Measurements from ENCODE around the gene PRPF6. TPM values are rescaled to one million over a fixed set of nuclear protein-coding genes. Genes with fewer than 3 reads are reported as not detected.

The PRPF6 gene
- total and polyA plus RNA-seq, 2 of the 13 experiments (the other 11 are each of a cell fraction or from before 2014, with no cell fraction given): 63.7 to 101 TPM

- TF ChIP-seq RBM22 (optimal IDR thresholded peaks at IDR 0.05; ENCODE audit: low read length): peak; percentile 11
- no peak for TF ChIP-seq ZBTB7B (CRISPR knock-in tag; IDR thresholded peaks at IDR 0.05)
- peak; percentile 3; the same call in 1 of the 2 replicates for TF ChIP-seq SPEN (CRISPR knock-in tag; IDR thresholded peaks at IDR 0.05; ENCODE audit: low read depth)
- peak in 1 of 2 experiments; percentile 57; a peak in 2 of 4 replicates for TF ChIP-seq POLR2A (IDR thresholded peaks at IDR 0.05; ENCODE audit: insufficient read depth in 1 of 2, low read depth in 2 of 2, low read length in 2 of 2)
- no peak for TF ChIP-seq TBL1XR1 (IDR thresholded peaks at IDR 0.05; ENCODE audit: borderline replicate concordance, low read length, partially characterized antibody)
- no peak for TF ChIP-seq TBP (CRISPR knock-in tag; IDR thresholded peaks at IDR 0.05)
- TF ChIP-seq HNRNPLL (IDR thresholded peaks at IDR 0.05; ENCODE audit: low read depth, low read length, poor library complexity, severe bottlenecking): peak; percentile 27
- TF ChIP-seq AHR (CRISPR knock-in tag; IDR thresholded peaks at IDR 0.05): no peak
- TF ChIP-seq ZNF644 (CRISPR knock-in tag; IDR thresholded peaks at IDR 0.05; ENCODE audit: low read depth): no peak
- no peak for TF ChIP-seq ZBTB37 (CRISPR knock-in tag; IDR thresholded peaks at IDR 0.05)
- peak; percentile 25; the same call in 1 of the 2 replicates for TF ChIP-seq ZNF574 (CRISPR knock-in tag; IDR thresholded peaks at IDR 0.05)
- TF ChIP-seq ARID2 (CRISPR knock-in tag; IDR thresholded peaks at IDR 0.05; ENCODE audit: borderline replicate concordance): 0 out of 2 replicates have a peak, but pooled peaks have one; percentile 3
- TF ChIP-seq HMG20B (CRISPR knock-in tag; conservative IDR thresholded peaks at IDR 0.05): no peak
- TF ChIP-seq RBFOX2 (IDR thresholded peaks at IDR 0.05; ENCODE audit: low read depth, low read length): peak; percentile 68
- TF ChIP-seq, protein P1, sequence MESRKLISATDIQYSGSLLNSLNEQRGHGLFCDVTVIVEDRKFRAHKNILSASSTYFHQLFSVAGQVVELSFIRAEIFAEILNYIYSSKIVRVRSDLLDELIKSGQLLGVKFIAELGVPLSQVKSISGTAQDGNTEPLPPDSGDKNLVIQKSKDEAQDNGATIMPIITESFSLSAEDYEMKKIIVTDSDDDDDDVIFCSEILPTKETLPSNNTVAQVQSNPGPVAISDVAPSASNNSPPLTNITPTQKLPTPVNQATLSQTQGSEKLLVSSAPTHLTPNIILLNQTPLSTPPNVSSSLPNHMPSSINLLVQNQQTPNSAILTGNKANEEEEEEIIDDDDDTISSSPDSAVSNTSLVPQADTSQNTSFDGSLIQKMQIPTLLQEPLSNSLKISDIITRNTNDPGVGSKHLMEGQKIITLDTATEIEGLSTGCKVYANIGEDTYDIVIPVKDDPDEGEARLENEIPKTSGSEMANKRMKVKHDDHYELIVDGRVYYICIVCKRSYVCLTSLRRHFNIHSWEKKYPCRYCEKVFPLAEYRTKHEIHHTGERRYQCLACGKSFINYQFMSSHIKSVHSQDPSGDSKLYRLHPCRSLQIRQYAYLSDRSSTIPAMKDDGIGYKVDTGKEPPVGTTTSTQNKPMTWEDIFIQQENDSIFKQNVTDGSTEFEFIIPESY (CRISPR knock-in tag; IDR thresholded peaks at IDR 0.05): peak; percentile 48; the same call in 1 of the 2 replicates
- TF ChIP-seq NRL (CRISPR knock-in tag; IDR thresholded peaks at IDR 0.05; ENCODE audit: borderline replicate concordance): no peak
- 0 out of 2 replicates have a peak, but pooled peaks have one; percentile 88 for TF ChIP-seq PCBP1 (IDR thresholded peaks at IDR 0.05; ENCODE audit: borderline replicate concordance, low read depth, low read length)
- TF ChIP-seq SALL2 (CRISPR knock-in tag; IDR thresholded peaks at IDR 0.05): peak; percentile 52; the same call in 1 of the 2 replicates
- peak; percentile 60; the same call in 1 of the 2 replicates for TF ChIP-seq ZBTB7A (CRISPR knock-in tag; IDR thresholded peaks at IDR 0.05)
- no peak for TF ChIP-seq SALL1 (CRISPR knock-in tag; IDR thresholded peaks at IDR 0.05)
- peak; percentile 13; the same call in 1 of the 3 replicates for TF ChIP-seq MXI1 (IDR thresholded peaks at IDR 0.05; ENCODE audit: borderline replicate concordance, low read depth, low read length)
These were observed 56.7 kb downstream of the PRPF6 start (continued) for GRCh38 chr20:64037498-64038213.

Data from HepG2 (cell line).